Hematopoietic multipotent progenitor cell treated with erythropoietin and hydrocortisone succinate and interleukin-3 and kit ligand, for 17 days (in vitro differentiated cells): ENCODE measurements around the gene MTCH1.

Experiments used
- DNase-seq: peaks from one replicate; pipeline ENCODE4 v3.0.0-alpha.2; 2015; ENCODE audit warnings: low spot score

The MTCH1 gene

GRCh38 chr6:36985808-36986703 lies at the start of gene MTCH1:
MTCH1 (minus strand) TSS chr6:36986196; CDS start chr6:36986173, 23 bp downstream.
- DNase-seq, result peak; percentile 95

- no peak for DNase-seq
Measured at GRCh38 chr6:37033819-37034795, 48.1 kb upstream of the MTCH1 start.

- DNase-seq, result no peak
Measured at GRCh38 chr6:37033255-37033654, 47.3 kb upstream of the MTCH1 start.

GRCh38 chr6:37032239-37032638 lies 46.2 kb upstream of the MTCH1 start:
- no peak for DNase-seq

- DNase-seq, result no peak
Measured at GRCh38 chr6:37030599-37030998, 44.6 kb upstream of the MTCH1 start.

- peak; percentile 93 for DNase-seq
Measured at GRCh38 chr6:37029249-37029971, 43.4 kb upstream of the MTCH1 start.

GRCh38 chr6:37027811-37028469 lies 41.9 kb upstream of the MTCH1 start:
- DNase-seq, result no peak

GRCh38 chr6:37027036-37027720 lies 41.2 kb upstream of the MTCH1 start:
- no peak for DNase-seq

- no peak for DNase-seq
Measured at GRCh38 chr6:37025621-37026466, 39.8 kb upstream of the MTCH1 start.

GRCh38 chr6:37024656-37025337 lies 38.8 kb upstream of the MTCH1 start:
- peak; percentile 73 for DNase-seq

GRCh38 chr6:37022135-37022863 lies 36.3 kb upstream of the MTCH1 start:
- no peak for DNase-seq

- peak; percentile 71 for DNase-seq
Measured at GRCh38 chr6:37021356-37022129, 35.5 kb upstream of the MTCH1 start.

GRCh38 chr6:37020812-37021211 lies 34.8 kb upstream of the MTCH1 start:
- DNase-seq, result no peak

- no peak for DNase-seq
Measured at GRCh38 chr6:37020381-37020780, 34.4 kb upstream of the MTCH1 start.

GRCh38 chr6:37019065-37019450 lies 33.1 kb upstream of the MTCH1 start:
- DNase-seq, result peak; percentile 73

GRCh38 chr6:37018198-37019064 lies 32.4 kb upstream of the MTCH1 start:
- peak; percentile 93 for DNase-seq
